Hematopoietic multipotent progenitor cell (in vitro differentiated cells): ENCODE data around the gene ZEB2. TPM values are rescaled to one million over a fixed set of nuclear protein-coding genes. Genes with fewer than 3 reads are reported as not detected.

Source experiments
- DNase-seq, 3 donors: peaks; one replicate each; pipeline ENCODE4 v3.0.0-alpha.2; 2011 to 2015; ENCODE audit warnings: low read depth in 2 of 3, low spot score in 2 of 3
- total RNA-seq: library from RNA; depleted of rRNA; stranded (reverse); fragments of >200 nt; gene quantifications from one replicate; pipeline ENCODE4 v1.2.3, GENCODE V29; 2012

Gene ZEB2
- total RNA-seq, 1 donor = 117 TPM

DNA sequence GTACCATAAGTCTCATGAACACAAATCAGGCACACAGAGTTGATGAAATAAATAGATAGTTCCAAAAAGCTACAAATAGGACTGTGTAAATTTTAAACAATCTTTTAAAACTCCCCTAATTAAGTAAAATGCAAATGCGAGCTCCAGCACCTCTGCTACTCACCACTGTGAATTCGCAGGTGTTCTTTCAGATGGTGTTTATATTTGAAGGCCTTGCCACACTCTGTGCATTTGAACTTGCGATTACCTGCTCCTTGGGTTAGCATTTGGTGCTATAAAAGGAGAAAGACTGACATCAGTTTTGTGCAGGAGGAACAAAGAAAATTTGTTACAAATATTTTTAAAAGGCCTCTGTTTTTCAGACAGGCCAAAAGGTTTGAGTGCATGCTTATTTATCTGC lies 118.9 kb downstream of the ZEB2 start:
- DNase-seq = no peak

DNA sequence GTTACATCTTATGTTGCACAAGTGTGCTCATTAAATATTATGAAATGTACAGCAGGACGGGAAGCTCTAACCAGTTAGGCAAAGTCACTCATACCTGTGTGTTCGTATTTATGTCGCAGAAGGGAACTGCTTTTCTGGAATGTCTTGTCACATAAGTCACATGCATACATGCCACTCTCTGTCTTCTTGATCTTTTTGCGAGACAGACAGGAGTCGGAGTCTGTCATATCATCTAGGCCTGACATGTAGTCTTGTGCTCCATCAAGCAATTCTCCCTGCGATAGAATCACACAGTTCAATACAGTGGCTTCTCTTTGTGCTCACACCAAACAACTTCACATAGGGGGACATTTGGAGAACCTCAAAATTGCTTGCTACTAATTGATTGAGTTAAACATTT lies 123.6 kb downstream of the ZEB2 start:
- DNase-seq = no peak

DNA sequence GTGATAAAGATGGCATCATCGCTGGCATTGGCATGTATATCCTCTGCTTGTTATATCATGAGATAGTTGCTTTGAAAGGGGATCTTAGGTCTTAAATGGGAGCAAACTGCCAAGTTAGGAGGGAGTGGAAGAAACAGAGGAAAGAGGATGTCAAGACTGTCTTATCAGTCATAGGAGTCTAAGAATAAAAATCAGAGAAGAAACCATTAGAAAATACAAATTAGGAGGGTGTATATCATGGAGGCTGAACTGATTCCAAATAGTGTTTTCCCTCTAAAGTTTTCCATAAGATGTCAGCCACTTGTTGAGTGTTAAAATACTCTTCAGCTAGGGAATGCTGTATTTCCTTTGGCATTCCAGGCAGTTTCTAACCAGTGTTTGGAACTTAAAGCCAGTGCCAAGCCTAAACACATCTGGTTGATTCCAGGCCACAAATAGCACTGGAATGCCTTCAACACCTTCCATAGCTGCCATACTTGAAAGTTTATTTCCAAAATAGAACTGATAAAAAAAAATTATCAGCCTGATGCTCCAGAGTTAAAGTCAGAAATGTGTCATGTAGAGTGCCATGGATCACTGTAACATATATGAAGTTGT lies 129.4 kb downstream of the ZEB2 start:
- DNase-seq = no peak

DNA sequence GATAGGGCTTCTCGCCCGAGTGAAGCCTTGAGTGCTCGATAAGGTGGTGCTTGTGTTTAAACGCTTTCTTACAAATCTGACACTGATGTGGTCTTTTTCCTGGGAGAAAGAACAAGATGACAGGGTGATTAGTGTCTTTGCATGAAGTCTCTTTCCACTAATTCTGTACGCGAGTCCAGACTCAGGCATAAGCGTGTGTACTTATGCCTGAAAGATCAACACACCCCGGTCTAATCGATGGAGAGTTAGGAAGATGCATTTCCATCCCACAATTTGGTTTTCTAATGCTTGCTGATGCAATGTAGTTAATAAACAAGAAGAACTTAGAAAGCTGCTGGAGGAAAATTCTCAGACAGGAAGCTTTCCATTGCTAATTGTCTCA lies 130.0 kb downstream of the ZEB2 start:
- DNase-seq = no peak

DNA sequence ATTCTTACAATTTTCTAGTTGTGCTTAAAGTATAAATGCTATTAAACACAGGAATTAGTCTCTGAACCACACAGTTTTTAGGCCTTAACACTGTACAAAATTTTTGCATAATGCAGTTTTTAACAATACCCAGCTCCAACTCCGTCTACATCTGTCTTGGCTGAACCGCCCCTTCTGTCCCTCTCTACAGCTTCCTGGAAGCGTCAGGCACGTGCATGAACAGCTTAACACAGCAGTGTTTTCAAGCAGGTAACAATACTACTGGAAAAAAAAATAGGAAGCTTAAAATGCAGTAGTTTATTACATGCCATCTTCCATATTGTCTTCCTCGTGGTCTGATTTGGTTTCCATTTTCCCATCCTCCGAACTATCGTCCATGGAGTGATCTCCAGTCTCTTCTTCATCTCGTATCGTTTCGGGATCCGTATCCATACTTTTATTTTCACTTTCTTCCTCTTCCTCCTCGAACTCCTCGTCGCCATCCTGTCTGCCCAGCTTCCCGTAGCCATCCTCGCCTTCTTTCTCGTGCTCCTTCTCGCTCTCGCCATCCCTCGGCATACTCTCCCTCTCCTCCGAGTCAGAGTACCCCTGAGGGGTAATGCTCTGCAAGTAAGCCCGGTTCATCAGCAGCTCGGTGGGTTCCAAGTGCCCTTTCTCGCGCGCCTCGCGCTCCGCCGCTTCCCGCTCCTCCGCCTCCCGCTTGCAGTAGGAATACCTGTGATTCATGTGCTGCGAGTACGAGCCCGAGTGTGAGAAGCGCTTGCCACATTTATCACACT lies 130.6 kb downstream of the ZEB2 start:
- no peak for DNase-seq

DNA sequence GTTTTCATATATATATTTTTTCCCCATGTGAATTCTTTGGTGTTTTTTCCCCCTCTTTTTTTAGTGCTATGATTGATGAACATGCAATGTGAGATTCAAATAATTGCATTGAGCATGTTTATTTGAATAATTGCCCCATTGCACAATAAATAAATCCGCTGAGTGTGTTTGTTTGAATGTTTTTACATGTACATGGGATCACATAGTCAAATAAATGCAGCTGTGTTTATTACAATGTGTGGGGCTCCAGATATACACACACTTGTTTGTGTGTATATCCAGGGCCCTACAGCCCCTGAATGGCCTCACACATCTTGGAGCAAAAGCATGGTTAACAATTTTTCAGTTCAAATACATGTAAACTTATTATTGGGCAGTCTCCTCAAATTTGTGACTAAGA lies 134.5 kb downstream of the ZEB2 start:
- DNase-seq = no peak

DNA sequence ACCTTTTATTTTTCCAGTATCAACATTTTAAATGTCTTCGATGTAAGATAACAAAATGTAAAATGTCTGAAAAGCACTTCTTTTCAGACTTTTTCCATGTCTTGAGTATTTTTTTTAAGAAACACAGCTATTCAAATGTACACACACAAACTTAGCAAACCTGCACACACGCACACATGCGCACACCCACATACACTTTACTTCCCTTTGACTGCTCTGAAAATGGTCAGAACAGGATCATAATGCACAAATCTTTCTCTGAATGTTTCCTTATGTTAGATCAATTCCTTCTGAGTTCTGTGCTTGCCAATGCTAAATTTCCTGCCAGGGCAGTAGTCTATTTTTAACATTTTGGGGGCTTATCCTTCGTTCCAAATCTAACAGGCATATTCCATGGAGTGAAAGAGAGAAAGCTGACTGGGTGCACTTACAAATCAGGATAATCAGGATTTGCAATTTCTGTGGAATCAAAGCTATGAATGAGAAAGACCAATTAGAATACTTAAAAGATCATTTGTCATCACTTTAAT lies 136.3 kb downstream of the ZEB2 start:
- DNase-seq = no peak

DNA sequence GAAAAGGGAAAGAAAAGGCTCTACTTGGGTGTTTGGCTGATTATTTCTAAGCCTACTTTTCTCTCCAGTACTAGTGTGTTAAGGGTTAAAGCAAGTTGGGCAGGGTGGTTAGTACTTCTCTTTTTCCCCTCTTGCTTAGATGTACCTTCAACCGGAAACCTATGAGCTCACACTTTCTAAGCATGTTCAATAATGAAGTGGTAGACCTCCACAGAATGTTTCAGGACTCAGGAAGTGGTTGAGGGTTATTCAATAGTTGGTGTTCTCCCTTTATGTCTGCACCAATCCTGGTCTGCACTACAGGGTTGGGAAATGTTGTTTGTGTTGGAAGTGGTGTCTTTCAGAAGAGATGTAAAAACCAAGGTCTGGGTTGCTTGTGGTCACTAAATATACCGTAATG lies 137.1 kb downstream of the ZEB2 start:
- DNase-seq = peak in 2 of 3 donors; percentile 71 to 89

DNA sequence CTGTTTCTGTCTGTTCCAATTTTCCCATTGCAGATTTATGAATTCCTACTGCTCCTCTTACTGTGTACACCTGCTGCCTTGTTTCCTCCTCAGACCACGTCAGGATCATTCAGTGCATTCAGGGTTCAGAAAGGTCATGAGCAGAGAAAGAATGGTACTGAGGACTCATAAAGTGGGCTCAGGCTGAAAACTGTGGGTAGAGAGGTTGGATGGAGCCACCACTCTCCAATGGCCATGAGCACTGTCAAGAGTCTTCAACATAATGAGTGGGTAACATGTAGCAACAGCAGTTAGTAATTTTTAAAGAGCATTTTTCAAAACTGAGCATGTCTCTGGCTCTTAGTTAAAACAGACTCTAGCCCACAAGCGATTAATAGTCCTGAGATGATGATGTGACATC lies 138.2 kb downstream of the ZEB2 start:
- DNase-seq = no peak

DNA sequence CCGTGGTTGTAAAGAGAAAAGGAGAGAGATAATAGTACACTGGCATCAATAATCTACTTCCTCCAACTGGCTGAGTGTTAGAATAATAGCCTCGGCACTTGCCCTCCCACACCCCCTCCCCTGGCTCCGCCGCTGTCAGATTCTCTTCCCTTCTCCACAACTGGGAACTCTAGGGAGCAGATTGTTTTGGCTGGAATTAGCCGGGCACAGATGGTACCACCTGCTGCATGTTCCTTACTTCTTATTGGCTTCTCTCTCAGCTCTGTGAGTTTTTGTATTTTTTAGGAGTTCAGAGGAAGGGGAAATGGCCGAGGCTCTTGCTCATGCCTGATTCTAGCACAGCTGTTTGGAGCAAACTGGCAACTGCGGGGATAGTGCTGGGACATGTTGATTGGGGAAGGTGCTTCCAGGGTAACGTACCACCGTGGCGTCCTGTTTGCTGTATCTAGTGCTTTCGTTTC lies 140.0 kb downstream of the ZEB2 start:
- DNase-seq = peak in 2 of 3 donors; percentile 50 to 75

DNA sequence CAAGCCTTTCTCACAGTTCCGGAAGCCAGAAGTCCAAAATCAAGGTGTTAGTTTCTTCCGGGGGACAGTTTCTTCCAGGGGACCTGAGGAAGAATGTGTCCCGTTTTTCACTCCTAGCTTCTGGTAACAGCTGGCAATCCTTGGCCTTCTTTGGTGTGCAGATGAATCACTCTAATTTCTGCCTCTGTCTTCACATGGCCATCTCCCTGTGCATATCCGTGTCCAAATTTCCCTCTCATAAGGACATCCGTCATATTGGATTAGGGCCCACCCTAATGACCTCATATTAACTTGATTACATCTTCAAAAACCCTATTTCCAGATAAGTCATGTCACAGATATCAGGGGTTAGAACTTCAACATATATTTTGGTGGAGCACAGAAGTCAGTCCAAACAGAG lies 141.4 kb downstream of the ZEB2 start:
- DNase-seq = no peak

DNA sequence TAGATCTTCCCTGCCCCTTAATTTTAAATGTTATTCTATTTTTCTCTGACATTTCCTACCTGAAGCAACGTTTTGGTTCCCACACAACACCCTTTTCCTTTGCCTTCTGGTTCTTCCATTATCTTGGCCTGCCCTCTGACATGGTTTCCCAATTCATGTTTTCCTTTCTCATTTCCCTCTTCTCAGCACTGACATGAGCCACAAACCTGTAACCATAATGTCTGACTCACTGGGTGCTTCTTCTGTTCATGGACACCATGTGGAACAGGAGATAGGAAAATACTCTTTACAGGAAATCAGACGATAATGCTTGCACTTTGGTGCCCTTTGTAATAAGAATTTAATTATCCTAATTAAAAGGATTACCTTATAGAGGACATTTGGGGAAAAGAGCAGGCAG lies 142.0 kb downstream of the ZEB2 start:
- DNase-seq = no peak

DNA sequence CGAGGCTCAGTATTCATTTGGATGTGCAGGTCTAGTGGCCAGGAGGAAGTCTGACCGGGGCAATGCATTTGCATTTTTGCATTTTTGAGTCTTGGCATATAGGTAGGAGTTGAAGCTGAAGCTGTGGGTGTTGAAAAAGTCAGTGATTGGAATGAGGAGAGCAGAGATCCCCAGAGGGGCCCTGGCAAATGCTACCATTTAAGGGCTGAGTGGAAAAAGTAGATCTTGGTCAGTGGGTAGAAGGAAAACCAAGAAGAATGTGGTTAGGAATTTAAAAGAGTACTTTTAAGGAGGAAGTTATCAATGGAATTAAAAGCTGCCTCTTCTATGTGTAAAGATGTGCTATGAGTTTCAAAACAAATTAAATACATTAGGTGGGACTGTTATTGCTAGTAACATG lies 143.0 kb downstream of the ZEB2 start:
- no peak for DNase-seq

DNA sequence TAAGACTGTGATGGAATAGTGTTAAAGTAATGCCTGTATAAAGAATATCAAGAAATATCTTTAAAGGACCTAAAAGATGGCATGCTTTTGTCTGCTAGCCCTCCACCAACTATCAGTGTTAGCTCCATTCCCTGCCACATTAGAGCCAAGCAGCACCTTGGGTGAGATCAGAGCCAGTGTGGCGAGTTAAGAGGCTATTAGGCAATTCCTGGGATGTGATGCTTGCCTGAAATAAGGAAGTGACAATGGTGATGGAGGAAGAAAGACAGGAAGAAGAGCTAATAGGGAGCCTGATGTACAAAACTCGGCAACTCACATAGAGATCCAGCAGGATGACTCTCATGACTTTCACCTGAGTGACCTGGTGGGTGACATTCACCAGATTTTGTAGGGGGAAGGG lies 143.5 kb downstream of the ZEB2 start:
- DNase-seq = no peak

DNA sequence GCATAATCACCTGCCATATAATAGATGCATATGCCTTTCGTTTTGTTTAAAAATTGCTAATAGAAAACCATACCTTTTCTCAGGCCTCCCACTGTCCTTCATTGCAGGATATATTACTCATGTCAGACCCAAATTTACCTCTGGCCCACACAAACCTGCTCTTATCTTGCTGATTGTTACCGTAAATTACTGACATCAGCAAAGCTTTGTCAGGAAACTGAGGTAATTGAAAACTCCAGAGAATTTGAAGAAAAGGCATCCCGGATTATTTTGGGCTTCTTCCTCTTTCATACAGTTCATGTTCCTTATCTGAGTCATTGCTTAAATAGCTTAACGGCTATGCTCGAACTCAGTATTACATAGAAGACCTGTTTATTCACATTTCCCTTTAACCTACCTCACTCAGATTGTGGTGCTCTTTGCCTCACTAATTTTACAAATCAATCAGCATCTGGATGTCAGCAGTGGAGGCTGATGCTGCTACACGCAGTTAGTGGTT lies 145.7 kb downstream of the ZEB2 start:
- DNase-seq = peak in 1 of 3 donors; percentile 42

DNA sequence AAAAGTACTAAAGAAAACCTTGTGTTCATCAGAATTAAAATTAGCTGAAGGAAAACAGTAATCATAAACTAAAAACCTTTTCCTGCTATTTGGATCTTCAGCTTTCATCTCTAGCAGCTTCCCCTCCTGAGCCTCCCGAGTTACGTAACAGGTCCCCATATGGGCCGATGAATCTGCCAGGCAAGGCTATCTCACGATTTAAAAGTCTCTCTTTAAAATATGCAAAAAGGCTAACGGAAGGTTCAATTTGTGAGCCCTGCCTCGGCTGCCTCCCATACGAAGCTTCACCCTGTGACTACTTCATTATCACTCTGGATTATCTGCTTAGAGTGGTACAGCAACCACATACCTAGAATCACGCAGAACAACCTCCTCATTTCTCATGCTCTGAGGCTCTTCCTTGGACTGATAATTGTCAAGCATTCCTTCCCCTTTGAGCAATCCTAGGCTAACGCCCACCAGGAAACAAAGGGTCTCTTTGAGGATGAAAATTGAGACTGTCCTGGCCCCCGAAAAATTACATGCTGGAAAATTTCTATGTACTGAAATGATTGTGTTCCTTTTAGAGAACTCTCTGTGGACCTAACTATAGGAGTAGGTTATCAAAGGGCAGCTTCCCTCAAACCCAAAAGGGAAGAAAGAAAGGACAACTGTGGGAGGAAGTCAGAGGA lies 147.4 kb downstream of the ZEB2 start:
- no peak for DNase-seq

DNA sequence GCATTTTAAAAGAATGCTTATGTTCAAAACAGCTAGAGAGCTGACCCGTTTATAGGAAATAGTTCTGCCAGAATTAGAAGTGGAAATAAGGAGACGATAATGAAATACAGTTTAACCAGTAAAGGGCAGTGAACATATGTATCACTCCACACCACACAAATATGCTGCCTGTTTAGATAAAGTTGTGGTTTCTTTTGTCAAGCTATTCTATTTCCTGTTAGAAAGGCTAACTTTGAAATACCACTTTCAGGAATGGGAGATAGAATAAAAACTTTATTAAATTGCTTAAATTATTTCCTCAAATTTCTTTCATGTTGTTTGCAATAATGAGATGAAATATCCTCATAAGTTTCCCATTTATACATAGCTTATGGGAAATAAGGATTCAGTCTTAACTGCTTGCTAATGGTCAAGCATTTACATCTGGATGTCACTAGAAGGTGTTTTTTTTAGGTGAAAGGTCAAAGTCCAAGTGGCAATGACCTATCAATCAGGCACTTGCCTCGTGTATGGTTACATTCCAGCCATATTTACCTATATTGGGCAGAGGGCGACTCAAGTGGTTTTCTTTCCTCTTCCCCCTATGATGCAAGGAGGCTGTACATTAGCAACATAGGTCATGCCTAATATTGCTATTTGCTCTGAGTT lies 148.9 kb downstream of the ZEB2 start:
- peak in 2 of 3 donors; percentile 51 to 80 for DNase-seq

DNA sequence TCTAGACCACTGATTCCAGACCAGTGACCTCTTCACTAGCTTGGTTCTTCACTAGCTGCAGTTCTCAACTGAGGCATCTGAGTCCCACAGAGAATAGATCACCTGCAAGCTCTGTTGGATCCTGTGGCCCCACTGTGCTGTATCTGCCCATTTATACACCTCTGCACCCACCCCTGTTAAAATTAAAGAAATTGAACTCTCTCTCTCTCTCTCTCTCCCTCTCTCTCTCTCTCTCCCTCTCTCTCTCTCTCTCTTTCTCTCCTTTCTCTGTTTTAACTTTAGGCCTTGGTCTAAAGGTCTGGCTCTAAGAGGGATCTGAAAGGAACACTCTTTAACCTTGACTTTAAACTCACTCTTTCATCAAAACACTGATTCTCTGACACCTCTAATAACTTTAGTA lies 150.5 kb downstream of the ZEB2 start:
- DNase-seq = no peak

DNA sequence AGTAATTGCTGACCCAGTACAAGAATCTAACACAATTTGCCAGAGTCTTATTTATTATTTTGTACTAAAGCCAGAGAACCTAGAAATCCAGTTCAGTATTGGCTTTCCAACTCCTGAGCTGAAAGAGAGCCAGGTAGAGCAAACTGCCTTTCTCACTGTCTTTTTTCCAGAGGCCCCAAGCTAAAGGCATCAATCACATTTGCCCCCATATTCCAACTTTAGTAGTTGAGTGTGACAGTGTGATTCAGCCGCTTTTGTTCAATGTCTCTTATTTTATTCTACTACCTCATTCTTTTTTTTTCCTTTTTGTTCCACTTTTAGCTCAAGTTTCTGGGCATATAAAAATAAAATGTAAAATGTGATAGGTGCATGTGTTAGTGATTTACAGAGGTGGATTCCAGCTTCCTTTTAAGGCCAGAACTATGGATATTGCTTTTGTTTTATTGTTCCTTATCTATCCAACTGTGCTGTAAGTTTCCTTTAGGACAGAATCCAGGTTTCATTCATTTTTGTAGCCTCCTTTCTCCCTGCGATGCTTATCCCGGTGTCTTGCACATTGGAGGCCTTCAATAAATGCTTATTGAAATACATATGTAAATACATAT lies 153.0 kb downstream of the ZEB2 start:
- DNase-seq = no peak

DNA sequence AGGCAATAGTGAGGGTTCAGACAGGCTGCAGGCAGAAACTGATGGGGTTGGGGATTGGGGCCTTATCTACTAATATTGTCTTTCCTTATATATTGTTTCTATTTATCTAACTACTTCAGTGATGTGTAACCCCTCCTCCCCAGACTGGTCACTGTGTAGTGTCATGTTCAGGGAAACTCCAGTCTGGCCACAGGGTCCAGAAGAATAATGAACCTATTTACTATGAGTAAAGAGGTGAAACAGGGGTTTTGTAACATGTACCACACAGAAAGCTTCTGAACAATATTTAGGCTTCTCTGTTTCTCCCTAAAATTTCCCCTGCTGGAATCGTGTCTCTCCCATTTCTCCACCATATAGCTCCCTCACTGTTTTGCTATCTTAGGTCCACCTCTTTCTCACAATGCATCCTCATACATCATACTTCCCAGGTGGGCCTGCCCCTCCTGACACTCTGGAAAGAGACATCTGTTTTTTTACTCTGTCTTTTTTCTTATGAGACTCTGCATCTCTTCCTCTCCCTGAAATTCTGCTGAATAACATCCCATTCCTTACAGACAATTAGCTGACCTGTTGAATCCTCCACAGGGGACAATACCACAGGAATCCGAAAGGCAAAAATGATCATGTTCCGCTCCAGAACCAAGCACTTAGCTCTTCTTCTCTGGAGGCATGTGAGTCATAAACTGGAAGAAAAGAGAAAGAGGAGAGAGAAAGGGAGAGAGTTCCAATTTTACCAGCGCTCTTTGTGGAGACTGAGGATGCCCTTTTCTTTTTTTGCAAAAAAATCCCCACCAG lies 154.8 kb downstream of the ZEB2 start:
- DNase-seq = no peak
